SHP77 treated with DMSO at 0.1 percent for 48 hours (cell line): ENCODE data around the gene PSMA5.

Source experiments
- DNase-seq: peaks from one replicate; lab custom pipeline; 2025; lab: John Stamatoyannopoulos, UW

Gene PSMA5

DNA sequence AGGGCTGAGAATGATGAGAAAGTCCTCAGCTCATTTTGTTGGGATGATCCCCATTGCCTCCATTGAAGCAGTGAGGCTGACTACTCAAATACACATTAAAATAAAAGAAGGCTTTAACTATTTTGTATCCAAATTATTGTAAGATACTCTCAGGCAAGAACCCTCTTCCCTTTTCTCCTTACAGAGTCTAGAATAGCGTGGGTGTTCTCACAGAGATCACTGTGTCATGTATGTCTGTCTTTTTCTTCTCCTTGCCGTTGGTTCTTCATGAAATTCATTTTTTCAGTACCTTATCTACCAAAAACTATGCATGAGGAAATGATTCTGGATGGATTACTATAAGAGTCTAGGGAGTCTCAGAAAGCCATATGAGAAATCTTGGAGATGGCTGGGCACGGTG is 58.6 kb downstream of the PSMA5 start:
- no peak for DNase-seq

DNA sequence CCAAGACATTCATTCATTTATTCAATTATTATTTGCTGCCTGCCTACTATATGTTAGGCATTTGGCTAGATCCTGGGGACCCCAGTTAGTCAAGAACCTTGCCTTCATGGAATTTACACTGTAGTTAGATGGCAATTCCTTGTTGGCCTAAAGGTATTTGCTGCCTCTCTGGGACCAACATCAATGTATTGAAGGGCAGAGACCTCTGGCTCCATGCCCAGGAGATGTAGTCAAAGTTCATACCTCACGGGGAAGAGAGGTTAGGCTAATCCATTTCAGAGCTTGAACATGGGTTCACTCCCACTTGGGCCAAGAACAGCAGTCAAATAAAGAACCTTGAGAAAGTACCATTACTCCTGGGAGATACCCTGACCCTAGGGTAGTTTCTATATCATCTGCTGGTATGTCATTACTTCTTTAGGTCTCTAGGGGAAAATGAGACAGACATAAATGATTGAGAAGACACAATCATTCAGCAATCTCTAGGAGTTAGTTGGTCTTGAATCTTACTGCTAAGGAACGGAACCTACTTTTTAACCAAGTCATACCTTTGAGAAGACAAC is 60.5 kb downstream of the PSMA5 start:
- no peak for DNase-seq

DNA sequence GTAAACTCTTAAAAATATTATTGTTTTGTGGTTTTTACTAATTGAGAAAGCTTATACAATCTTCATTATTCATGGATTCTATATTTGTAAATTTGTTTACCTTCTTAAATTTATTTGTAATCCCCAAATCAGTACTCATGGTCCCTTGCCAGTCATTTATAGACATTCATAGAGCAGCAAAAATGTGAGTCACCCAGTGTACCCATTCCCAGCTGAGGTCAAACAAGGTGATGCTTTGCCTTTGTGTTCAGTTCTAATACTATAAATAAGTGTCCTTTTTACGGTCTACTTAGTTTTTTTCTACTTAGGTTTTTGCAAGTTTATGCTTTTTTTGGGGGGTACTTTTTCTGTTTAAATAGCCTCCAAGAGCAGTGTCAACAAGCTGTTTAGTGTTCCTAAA is 64.6 kb downstream of the PSMA5 start:
- DNase-seq: no peak

DNA sequence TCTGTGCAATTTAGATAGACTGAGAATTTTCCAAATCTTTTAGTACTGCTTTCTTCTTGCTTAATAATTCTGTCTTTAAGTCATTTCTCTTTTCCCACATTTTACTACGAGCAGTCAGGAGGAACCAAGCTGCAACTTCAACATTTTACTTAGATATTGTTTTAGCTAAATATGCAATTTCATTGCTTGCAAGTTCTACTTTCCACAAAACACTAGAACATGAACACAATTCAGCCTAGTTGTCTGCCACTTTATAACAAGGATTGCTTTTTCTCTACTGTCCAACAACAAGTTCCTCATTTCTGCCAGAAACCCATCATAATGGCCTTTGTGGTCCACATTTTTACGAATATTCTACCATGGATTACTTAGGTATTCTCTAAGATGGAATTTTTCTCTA is 65.2 kb downstream of the PSMA5 start:
- DNase-seq: no peak

DNA sequence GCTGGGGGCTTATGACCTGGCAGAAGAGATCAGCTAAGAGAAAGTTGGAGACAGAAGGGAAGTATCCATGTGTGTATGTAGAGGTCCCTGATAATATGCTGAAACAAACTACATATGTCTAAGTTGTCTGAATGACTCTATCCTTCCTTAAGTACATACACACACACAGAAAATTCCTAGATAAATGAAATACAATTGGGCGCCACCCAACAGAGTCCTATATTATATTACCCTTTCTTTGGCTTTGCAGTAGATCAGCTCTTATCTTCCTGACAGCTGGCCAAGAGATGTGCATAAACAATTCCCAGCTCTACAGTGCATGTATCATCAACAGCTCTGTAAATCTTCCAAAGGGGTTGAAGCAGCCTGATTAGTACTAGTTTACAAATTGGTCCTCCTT is 68.6 kb downstream of the PSMA5 start:
- no peak for DNase-seq

DNA sequence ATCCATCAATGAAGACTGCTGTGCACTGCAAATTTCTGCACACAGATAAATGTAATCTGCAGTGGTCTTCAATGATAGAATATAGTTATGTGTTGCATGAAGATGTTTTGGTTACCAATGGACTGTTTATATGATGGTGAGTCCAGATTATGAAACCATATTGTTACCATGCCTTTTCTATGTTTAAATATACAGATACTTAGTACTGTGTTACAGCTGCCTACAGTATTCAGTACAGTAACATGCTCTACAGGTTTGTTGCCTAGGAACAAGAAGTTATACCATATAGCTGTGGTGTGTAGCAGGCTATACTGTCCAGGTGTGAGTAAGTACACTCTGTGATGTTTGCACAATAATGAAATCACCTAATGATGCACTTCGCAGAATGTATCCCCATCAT is 69.3 kb downstream of the PSMA5 start:
- no peak for DNase-seq

DNA sequence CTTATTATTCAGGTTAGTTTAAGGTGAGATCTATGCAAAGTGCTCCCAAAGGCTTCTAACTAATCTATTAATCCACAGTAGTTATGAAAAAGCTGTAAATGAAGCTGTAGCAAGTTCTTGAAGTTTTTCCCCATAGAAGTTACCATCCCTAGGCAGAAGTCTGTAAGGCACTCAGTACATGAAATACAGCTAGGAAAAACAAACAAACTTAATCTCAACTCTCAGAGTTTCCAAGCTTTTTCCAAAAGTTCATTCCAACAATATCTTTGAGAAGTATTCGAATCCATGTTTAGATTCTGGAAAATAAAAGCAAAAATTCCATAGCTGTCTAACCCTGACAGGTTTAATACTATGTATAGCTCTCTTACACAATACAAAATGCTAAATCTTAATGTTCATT is 69.7 kb downstream of the PSMA5 start:
- DNase-seq: no peak

DNA sequence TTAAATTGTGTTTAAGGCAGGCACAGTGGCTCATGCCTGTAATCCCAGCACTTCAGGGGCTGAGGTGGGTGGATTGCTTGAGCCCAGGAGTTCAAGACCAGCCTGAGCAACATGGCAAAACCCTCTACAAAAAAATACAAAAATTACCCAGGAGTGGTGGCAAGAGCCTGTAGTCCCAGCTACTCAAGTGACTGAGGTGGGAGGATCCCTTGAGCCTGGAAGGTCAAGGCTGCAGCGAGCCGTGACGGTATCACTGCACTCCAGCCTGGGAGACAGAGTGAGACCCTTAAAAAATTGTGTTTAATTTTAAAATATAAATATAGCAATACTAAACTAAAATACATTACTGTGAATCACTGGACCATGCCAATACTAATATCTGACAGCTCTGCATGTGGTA is 71.3 kb downstream of the PSMA5 start:
- no peak for DNase-seq

DNA sequence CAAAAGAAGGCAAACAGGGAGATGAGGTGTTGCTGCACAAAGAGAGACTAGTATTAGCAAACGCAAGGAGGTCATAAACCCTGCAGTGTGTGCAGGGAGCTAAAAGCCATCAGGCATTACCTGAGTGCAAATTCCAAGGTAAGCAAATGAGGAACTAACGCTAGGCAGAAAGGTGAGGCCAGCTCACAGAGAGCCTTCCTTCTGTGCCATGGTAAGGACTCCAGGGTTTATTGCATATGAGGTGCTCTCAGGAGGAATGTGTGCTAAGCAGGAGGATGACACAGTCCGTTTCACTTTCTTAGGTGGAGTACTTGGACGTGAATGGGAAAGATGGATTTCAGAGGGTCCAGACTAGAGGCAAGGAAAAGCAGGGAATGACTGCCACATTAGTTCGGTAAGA is 74.8 kb downstream of the PSMA5 start:
- DNase-seq: no peak

DNA sequence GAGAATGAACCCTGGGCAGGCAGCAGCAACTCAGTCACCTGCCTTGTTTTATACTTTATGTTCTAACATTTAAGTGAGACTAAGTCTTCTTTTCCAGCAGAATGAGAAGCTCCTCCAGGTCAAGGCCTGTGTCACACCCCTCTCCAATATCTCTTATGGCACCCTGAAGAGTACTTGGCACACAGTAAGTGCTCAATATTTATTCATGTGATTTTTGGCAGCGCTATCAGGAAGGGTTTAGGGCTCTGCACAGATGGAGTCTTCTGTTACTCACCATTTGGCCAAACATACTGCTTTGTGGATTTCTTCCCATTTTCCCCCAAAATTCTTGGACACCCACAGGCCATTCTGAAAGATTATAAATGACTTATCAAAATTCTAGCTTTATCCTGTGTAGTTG is 75.6 kb downstream of the PSMA5 start:
- no peak for DNase-seq

DNA sequence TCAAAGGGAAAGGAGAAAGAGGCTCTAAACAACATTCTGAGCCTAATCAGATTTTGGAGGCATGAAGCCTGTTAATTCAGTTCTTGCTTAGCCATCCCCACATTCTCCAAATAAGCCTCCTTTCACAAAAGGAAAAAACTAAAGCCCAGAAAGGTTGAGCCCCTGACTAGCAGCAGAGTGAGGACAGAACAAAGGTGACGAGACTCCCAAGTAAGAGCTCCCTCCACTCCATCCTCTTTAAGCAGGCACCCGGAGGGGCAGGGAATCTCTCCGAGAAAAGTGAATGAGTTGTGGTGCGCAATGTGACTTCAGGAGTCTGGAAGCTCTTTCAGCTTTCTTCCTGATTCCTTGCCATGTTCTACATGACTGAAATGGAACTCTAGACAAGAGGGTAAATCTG is 76.1 kb downstream of the PSMA5 start:
- no peak for DNase-seq
